ENCODE measurements around the gene CYB5D1. TPM values are rescaled to one million over a fixed set of nuclear protein-coding genes. Genes with fewer than 3 reads are reported as not detected.

The CYB5D1 gene
- total and polyA plus RNA-seq, 2 of the 8 experiments (the other 6 are each of a cell fraction or from before 2014, with no cell fraction given): 11.0 to 18.0 TPM

DNA sequence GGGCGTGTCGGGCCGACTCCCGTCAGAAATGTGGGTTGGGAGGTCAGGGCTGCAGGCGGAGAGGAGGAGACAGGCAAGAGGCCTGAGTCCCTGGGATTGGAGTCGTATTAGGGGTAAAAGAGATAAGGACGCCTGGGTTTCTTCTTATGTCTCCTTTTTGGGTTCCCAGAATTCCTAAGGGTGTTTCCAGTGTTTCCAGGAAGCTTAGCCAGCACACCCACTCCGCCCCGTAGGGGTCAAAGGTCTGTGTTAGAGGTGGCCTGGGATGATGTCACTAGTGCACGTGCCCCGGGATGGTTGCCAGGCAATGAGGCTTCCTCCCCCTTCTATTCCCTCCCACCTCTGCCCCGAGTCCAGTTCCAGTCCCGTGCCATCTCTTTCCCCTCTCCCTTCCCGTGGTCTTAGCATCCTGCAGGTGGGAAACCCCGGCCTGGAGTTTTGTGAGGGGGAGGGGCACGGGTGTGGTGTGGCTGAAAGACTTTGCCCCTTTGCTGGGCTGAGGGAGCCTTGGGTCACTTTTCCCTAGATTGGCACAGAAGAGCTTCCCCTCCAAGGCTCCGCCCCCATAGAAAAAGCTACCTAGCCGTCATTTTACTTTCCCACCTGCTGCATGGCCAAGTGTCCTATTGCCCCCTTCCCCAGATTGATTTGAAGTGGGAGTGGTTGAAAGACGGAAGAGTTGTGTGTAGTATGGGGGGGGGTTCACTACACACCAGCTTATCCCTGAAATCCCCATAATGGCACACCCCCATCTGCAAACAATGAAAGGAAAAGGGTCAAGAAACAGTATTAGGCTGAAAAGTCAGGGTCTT, 21.0 kb upstream of the CYB5D1 start (continued):
- TF ChIP-seq, protein P1, sequence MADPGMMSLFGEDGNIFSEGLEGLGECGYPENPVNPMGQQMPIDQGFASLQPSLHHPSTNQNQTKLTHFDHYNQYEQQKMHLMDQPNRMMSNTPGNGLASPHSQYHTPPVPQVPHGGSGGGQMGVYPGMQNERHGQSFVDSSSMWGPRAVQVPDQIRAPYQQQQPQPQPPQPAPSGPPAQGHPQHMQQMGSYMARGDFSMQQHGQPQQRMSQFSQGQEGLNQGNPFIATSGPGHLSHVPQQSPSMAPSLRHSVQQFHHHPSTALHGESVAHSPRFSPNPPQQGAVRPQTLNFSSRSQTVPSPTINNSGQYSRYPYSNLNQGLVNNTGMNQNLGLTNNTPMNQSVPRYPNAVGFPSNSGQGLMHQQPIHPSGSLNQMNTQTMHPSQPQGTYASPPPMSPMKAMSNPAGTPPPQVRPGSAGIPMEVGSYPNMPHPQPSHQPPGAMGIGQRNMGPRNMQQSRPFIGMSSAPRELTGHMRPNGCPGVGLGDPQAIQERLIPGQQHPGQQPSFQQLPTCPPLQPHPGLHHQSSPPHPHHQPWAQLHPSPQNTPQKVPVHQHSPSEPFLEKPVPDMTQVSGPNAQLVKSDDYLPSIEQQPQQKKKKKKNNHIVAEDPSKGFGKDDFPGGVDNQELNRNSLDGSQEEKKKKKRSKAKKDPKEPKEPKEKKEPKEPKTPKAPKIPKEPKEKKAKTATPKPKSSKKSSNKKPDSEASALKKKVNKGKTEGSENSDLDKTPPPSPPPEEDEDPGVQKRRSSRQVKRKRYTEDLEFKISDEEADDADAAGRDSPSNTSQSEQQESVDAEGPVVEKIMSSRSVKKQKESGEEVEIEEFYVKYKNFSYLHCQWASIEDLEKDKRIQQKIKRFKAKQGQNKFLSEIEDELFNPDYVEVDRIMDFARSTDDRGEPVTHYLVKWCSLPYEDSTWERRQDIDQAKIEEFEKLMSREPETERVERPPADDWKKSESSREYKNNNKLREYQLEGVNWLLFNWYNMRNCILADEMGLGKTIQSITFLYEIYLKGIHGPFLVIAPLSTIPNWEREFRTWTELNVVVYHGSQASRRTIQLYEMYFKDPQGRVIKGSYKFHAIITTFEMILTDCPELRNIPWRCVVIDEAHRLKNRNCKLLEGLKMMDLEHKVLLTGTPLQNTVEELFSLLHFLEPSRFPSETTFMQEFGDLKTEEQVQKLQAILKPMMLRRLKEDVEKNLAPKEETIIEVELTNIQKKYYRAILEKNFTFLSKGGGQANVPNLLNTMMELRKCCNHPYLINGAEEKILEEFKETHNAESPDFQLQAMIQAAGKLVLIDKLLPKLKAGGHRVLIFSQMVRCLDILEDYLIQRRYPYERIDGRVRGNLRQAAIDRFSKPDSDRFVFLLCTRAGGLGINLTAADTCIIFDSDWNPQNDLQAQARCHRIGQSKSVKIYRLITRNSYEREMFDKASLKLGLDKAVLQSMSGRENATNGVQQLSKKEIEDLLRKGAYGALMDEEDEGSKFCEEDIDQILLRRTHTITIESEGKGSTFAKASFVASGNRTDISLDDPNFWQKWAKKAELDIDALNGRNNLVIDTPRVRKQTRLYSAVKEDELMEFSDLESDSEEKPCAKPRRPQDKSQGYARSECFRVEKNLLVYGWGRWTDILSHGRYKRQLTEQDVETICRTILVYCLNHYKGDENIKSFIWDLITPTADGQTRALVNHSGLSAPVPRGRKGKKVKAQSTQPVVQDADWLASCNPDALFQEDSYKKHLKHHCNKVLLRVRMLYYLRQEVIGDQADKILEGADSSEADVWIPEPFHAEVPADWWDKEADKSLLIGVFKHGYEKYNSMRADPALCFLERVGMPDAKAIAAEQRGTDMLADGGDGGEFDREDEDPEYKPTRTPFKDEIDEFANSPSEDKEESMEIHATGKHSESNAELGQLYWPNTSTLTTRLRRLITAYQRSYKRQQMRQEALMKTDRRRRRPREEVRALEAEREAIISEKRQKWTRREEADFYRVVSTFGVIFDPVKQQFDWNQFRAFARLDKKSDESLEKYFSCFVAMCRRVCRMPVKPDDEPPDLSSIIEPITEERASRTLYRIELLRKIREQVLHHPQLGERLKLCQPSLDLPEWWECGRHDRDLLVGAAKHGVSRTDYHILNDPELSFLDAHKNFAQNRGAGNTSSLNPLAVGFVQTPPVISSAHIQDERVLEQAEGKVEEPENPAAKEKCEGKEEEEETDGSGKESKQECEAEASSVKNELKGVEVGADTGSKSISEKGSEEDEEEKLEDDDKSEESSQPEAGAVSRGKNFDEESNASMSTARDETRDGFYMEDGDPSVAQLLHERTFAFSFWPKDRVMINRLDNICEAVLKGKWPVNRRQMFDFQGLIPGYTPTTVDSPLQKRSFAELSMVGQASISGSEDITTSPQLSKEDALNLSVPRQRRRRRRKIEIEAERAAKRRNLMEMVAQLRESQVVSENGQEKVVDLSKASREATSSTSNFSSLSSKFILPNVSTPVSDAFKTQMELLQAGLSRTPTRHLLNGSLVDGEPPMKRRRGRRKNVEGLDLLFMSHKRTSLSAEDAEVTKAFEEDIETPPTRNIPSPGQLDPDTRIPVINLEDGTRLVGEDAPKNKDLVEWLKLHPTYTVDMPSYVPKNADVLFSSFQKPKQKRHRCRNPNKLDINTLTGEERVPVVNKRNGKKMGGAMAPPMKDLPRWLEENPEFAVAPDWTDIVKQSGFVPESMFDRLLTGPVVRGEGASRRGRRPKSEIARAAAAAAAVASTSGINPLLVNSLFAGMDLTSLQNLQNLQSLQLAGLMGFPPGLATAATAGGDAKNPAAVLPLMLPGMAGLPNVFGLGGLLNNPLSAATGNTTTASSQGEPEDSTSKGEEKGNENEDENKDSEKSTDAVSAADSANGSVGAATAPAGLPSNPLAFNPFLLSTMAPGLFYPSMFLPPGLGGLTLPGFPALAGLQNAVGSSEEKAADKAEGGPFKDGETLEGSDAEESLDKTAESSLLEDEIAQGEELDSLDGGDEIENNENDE (IDR thresholded peaks at IDR 0.05; ENCODE audit: insufficient replicate concordance, low read length): no peak
- TF ChIP-seq SP4 (IDR thresholded peaks at IDR 0.05; ENCODE audit: low read length): peak; percentile 96
- peak in 1 of 2 experiments; percentile 97; a peak in 2 of 4 replicates for TF ChIP-seq HDAC2 (IDR thresholded peaks at IDR 0.05; ENCODE audit: borderline replicate concordance in 1 of 2, low read depth in 2 of 2, low read length in 2 of 2)
- TF ChIP-seq, protein P2, sequence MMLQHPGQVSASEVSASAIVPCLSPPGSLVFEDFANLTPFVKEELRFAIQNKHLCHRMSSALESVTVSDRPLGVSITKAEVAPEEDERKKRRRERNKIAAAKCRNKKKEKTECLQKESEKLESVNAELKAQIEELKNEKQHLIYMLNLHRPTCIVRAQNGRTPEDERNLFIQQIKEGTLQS (IDR thresholded peaks at IDR 0.05; ENCODE audit: insufficient read depth, low read depth, low read length): peak; percentile 82
- TF ChIP-seq GTF2F1 (IDR thresholded peaks at IDR 0.05; ENCODE audit: borderline replicate concordance, low read depth, low read length): no peak
- TF ChIP-seq NRF1 (IDR thresholded peaks at IDR 0.05; ENCODE audit: low read depth, low read length): no peak
- no peak for TF ChIP-seq MAFK (IDR thresholded peaks at IDR 0.05; ENCODE audit: low read depth, low read length)
- no peak for TF ChIP-seq HDAC6 (IDR thresholded peaks at IDR 0.05; ENCODE audit: low read depth, low read length)

Data from H1 (cell line).